ENCODE measurements around the gene AVEN. TPM values are rescaled to one million over a fixed set of nuclear protein-coding genes. Genes with fewer than 3 reads are reported as not detected.

The AVEN gene, protein sequence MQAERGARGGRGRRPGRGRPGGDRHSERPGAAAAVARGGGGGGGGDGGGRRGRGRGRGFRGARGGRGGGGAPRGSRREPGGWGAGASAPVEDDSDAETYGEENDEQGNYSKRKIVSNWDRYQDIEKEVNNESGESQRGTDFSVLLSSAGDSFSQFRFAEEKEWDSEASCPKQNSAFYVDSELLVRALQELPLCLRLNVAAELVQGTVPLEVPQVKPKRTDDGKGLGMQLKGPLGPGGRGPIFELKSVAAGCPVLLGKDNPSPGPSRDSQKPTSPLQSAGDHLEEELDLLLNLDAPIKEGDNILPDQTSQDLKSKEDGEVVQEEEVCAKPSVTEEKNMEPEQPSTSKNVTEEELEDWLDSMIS
- 10.9 TPM for polyA plus RNA-seq (2012; ENCODE audit: insufficient read depth, insufficient read length, low read depth)

DNA sequence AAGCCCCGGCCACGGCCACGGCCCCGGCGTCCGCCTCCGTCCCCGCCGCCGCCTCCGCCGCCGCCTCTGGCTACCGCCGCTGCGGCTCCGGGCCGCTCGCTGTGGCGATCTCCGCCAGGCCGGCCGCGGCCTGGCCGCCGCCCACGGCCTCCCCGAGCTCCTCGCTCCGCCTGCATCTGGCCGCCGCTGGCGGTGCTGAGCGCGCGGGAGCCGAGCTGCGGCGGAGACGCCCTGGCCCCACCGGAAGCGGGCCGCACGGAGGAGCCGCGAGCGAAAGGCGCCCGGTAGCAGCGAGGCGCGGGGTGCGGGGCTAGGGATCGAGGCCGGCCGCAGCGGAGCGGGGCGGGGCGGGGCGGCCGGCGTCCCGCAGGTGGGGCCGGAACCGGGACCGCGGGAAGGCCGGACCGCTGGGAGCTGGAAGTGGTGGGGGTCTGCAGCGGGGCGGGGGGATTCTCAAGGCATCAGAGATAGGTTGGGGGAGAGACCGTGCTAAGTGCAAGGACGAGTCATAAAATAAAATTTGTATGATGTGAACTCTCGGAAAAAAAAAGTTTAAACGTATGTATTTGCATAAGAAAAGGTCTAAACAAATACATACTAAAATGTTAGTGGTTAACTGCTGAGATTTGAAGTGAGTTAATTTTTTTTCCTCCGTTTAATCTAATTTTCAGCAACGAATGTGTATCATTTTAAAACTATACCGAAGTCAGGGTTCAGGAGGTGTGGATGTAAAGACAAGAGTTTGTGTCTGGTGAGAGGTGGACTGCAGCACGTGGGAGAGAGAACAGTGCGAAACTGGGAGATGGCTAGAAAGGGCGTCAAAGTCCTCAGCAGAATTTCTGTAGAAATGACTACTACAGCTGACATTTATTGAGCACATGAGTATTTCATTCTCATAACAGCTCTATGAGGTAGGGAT lies at the start of gene AVEN:
AVEN (minus strand) TSS at position 334 of the 919 bp plus-strand sequence; CDS start at position 176, 158 bp downstream.
- H3K4me1 ChIP-seq = no peaks in the 10 kb centered on the region
- TF ChIP-seq, protein P1, sequence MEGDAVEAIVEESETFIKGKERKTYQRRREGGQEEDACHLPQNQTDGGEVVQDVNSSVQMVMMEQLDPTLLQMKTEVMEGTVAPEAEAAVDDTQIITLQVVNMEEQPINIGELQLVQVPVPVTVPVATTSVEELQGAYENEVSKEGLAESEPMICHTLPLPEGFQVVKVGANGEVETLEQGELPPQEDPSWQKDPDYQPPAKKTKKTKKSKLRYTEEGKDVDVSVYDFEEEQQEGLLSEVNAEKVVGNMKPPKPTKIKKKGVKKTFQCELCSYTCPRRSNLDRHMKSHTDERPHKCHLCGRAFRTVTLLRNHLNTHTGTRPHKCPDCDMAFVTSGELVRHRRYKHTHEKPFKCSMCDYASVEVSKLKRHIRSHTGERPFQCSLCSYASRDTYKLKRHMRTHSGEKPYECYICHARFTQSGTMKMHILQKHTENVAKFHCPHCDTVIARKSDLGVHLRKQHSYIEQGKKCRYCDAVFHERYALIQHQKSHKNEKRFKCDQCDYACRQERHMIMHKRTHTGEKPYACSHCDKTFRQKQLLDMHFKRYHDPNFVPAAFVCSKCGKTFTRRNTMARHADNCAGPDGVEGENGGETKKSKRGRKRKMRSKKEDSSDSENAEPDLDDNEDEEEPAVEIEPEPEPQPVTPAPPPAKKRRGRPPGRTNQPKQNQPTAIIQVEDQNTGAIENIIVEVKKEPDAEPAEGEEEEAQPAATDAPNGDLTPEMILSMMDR (IDR thresholded peaks at IDR 0.05; ENCODE audit: low read depth, low read length) = no peak
- no peaks in the 10 kb centered on the region for H3K9me3 ChIP-seq
- no peaks in the 10 kb centered on the region for H3K27me3 ChIP-seq
- DNase-seq = peak; percentile 72
- peak within 1 kb of the TSS; percentile 92 for H3K4me3 ChIP-seq (ENCODE audit: low read depth, low read length)
- no peaks in the 10 kb centered on the region for H3K36me3 ChIP-seq

DNA sequence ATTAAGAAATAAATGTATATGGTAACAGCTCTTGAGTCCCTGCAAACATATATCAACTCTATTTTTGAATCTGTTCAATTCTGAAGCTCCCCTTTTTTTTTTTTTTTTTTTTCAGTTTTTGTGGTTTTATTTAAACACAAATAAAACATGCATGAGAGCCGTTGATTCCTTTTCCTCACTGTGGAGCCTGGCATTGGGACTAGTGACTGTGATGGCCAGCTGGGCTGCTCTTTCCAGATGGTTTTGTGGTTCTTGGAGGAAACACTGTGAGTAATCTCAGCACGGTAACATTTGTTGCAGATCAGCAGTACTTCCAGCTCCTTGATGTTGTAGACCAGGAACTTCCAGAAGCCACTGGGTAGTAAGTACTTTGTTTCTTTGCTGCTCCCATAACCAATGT lies 46.7 kb upstream of the AVEN start:
- H3K36me3 ChIP-seq = peaks cover 39% of the 10 kb centered on the region
- no peak for DNase-seq
- H3K27me3 ChIP-seq = no peaks in the 10 kb centered on the region
- no peak overlapping the region for H3K4me3 ChIP-seq (ENCODE audit: low read depth, low read length)
- no peaks in the 10 kb centered on the region for H3K9me3 ChIP-seq
- TF ChIP-seq, protein P1 (IDR thresholded peaks at IDR 0.05; ENCODE audit: low read depth, low read length) = no peak
- H3K4me1 ChIP-seq = no peaks in the 10 kb centered on the region

DNA sequence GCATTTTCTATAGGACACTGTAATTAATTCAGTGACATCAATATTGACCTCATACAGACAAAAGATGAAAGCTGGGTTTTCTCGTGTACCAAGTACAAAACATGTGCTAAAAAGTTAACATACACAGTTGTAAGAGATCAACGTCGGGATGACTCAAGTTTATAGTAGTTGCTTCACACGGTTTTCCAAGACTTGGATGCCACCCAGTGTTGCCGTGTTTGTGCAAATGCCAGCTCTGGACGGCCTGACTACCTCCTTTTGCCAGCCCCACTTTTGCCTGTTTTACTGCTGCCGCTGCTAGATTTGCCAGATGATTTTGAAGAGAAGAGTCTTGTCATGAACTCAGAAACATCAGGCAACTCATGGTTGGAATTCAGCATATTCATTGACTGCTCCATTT lies 45.1 kb upstream of the AVEN start:
- DNase-seq = no peak
- TF ChIP-seq, protein P1 (IDR thresholded peaks at IDR 0.05; ENCODE audit: low read depth, low read length) = no peak
- no peaks in the 10 kb centered on the region for H3K9me3 ChIP-seq
- no peaks in the 10 kb centered on the region for H3K4me1 ChIP-seq
- H3K4me3 ChIP-seq (ENCODE audit: low read depth, low read length) = no peak overlapping the region
- peaks cover 31% of the 10 kb centered on the region for H3K36me3 ChIP-seq
- no peaks in the 10 kb centered on the region for H3K27me3 ChIP-seq

DNA sequence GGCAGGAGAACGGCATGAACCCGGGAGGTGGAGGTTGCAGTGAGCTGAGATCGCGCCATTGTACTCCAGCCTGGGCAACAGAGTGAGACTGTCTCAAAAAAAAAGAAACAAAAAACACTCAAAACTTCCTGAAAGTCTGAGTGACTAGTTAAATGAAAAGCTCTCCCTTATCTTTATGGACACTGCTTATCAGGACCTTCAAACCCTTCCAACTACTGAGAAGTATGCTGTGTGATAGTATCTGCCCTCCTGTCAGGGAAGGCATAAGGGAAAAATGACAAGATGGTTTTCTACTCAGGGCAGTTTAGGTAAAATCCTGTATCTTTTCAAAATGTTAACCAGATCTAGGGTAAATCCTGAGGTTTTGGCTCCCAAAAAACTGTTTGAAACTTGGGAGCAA lies 40.9 kb upstream of the AVEN start:
- no peaks in the 10 kb centered on the region for H3K9me3 ChIP-seq
- H3K4me3 ChIP-seq (ENCODE audit: low read depth, low read length) = no peak overlapping the region
- no peaks in the 10 kb centered on the region for H3K4me1 ChIP-seq
- H3K27me3 ChIP-seq = no peaks in the 10 kb centered on the region
- TF ChIP-seq, protein P1 (IDR thresholded peaks at IDR 0.05; ENCODE audit: low read depth, low read length) = no peak
- peaks cover 8% of the 10 kb centered on the region for H3K36me3 ChIP-seq
- DNase-seq = no peak

DNA sequence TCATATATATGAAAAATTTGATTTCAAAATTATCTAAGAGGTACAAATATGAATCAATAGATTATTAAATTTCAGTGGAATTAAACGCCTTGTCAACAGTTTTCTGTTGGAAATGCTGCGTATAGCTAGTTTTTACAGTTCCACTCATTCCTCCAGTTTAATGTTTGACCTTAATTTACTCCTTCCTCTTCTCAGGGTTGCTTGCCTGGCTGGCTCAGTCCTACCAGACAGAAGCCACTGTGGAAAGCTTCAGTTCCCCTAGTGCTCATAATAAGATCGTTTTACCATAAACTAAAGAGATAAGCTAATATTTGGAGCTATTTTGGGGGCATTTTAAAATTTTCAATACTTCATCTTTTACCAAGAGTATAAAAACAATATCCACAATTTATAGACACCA lies 39.9 kb upstream of the AVEN start:
- no peak for DNase-seq
- H3K36me3 ChIP-seq = peaks cover 2% of the 10 kb centered on the region; the same call in 1 of the 2 replicates
- TF ChIP-seq, protein P1 (IDR thresholded peaks at IDR 0.05; ENCODE audit: low read depth, low read length) = no peak
- no peaks in the 10 kb centered on the region for H3K9me3 ChIP-seq
- H3K27me3 ChIP-seq = no peaks in the 10 kb centered on the region
- H3K4me1 ChIP-seq = no peaks in the 10 kb centered on the region
- H3K4me3 ChIP-seq (ENCODE audit: low read depth, low read length) = no peak overlapping the region
